ENCODE measurements around the gene ASB18.

ASB18 gene

DNA sequence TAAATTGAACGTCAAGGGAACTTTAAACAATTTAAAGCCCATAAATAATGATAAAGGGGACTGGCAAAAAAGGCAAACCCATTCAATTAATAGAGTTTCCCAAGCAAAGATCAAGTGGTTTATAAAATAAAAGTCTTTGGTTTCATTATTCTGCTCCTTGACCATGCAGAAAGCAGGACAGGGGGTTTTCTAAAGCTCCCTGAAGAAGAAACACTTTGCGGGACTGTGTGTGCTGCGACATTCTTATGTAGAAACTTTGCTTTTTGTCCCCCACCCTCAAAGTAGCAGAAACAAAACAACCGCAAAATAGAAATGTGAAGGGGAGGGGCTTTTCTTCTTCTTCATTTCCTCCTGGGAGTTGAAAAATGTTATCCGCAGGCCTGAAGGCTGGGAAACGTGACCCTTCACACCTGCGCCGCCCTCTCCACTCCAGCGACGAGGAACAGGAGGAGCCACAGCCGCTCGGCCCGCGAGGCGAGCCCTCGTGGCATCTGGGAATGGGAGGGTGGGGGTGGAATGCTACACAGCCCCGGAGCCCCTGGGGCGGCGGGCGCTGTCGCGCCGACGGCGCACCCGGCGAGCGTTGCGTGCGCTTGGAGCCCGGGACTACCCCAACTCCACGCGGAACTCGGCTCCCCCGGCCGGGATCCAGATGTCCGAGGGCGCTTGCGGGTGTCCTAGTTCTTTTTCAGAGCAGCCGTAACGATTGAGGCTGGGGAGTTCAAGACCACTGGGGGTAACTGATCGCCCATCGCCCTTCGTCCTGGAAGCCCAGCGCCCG, 91.8 kb downstream of the ASB18 start:
- no peak for DNase-seq

DNA sequence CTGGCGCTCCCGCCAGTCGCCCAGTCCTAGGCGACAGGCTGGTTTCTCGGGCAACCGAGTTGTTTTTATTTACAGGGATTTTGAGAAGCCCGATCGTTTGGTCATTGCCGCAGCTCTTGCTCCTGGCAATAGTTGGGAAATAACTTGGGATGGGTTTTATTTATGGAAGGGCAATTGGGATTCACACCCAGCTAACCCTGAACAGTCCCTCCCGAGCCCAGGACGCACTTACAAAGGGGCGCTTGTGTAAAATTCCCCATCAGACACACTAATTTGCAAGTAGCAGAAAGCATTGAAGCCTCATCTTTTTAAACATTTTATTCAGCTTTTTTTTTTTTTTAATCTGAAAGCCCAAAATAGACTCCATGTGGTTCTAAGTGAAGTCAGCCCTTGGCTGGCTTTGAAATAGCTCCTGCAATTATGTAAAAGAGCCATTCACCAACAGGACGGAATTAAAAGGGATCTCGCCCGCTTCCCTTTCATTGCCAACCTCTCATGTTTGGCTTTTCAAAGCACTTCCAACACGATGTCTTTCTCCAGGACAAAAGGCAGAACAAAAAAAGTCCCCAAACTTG, 92.4 kb downstream of the ASB18 start:
- no peak for DNase-seq

DNA sequence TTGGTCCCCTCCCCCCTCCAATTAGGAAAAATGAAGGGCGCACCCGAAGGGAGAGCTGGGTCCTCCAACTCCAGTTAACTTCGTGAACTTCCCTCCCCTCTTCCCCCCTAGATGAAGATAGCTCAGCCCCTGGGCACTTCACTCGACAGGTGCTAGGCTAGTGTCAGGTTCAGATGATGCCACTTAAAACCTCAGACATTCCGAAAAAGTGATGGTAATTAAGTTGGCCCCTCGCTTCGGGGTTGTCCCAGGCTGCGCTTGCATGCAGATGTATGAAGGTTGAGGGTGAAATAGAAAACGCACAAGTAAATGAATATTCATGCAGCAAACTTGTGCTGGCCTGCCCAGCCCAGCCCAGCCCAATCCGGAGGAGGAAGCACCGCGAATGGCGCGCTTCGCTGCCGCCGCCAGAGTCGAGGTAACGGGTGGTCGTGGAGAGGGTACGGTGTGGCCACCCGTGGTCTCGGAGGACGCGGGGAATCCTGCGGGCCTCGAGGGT, 93.0 kb downstream of the ASB18 start:
- no peak for DNase-seq

DNA sequence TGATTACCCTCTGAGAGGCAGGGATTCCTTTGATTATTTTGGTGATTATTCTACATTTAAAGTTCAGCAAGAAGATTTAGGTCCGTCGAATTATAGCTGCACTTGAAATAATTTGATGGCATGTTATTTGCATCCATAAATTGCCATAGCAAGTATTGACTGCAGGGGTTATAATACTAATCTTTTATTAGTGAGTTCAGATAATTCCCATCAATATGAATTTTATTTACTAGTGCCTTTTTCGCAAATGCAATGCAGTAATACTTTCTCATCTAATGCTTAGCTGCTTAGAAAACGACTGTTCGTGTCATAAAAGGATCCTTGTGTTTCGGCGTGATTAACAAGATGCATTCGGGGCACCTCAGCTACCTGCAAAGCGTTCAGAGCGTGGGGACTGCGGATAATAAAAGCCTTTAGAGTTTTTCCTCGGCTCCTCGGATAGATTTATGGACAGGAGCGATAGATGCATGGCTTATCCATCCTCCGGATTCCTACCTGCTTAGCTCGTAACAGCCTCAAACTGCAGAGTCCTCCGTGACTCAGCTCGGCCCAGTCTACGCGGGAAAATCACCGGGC, 93.5 kb downstream of the ASB18 start:
- no peak for DNase-seq

DNA sequence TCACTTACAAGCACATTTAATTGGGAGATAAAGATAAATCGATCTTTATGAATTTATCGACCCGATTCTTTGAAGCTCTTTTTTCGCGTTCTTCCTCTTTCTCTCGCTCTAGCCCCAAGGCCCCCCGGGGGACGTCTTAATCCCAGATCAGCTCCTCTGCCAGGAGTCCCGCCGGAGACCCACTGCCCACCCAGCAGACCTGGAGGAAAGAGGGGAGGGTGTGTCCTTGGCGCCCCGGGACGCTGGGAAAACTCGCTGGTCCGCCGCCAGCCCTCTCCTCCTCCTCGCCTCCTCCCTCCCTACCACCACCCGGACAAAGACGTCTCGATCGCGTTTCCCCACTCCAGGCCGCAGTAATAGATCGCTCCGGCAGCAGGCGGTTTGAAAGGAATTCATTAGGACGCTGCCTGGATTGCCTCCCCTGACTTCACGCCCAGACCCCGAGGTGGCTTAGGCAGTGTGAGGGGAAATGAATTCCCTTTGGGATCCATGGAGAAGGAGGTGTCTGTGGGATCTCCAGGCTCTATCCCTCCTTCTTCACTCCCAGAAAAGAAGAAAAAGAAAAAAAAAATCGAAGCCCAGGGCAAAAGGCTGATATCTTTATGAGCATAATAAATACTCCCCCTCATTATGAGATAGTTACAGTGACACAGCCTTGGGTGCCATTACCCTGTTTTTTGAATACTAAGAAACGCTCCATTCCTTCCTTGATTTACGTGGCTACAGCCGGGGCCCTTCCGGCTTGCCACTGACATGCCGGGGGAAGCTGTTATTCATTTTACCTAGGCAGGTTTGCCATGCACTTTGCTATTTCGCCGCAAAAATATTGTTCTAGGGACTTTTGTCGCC, 94.2 kb downstream of the ASB18 start:
- no peak for DNase-seq

DNA sequence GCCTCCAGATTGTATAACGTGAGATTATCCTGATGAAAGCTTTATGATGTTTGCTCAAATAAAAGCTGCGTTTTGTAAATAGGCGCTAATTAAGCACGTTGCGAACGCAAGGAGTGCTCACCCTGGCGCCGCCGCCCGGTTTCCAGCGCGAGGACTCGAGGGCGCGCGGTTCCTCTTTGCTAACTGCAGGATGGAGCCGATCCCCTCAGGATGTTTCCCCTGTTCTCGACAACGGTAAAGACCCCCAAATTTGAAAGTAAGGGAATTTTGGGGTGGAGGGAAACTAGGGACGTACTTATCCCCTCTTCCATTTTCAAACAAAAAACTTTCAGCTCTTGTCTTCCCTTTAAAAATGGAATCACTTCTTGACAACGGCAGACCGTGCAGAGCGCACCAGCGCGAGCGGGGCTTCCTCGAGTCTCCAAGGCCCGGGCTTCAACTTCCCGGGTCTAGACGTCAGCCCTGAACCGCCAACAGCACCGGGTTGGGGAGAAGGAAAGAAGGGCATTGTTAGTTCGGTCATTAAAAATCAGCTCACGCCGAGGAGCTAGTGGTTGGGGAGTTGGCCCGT, 95.0 kb downstream of the ASB18 start:
- DNase-seq = no peak

DNA sequence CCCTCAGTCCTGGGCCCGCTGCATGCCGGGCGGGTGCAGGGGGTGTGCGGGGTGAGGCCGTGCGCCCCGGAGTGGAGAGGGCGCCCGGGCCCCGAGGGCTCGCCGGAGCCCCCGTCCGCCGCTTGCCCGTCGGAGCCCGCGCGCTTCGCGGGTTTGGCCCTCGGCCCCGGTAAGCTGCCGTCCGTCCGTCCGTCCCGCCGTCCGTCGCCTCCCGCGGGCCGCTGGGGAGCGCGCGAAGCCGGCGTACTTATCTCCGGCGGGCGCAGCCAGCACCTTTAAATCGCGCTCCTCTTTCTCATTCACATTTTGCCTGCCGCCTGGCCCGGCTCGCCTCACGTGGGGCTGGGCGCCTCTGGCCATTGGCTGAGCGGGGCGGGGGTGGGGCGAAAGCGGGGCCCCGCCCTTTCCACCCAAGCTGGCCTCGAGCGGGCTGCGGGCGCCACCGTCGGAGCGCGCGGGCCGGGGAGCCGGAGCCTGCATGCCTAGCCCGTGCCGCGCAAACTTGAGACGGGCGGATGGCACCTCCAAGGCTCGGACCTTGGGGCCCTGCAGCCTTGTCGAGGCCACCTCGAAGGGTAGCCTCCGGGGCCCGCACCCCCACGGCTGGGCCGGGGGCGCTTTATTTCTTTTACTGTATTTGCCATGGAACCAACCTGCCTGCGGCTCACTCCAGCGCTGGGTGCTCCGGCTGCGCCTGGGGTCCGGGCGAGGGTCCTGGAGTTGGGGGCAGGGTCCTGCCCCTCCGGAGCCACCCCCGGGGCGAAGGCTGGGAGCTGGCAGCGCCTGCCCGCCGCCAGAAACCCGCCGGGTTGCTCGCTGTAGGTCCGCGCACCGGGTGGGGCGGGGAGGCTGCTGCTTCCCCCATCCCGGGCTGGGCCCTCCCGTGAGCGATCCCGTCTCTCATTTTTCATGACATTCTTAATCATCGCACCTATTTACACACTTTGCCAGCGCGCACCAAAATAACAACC, 95.8 kb downstream of the ASB18 start, which contains the start of gene GBX2:
TSS of gene GBX2 (minus strand) at position 277 of the 971 bp plus-strand sequence. CDS start 415 bp downstream, outside the sequence.
- peak; percentile 80 for DNase-seq

DNA sequence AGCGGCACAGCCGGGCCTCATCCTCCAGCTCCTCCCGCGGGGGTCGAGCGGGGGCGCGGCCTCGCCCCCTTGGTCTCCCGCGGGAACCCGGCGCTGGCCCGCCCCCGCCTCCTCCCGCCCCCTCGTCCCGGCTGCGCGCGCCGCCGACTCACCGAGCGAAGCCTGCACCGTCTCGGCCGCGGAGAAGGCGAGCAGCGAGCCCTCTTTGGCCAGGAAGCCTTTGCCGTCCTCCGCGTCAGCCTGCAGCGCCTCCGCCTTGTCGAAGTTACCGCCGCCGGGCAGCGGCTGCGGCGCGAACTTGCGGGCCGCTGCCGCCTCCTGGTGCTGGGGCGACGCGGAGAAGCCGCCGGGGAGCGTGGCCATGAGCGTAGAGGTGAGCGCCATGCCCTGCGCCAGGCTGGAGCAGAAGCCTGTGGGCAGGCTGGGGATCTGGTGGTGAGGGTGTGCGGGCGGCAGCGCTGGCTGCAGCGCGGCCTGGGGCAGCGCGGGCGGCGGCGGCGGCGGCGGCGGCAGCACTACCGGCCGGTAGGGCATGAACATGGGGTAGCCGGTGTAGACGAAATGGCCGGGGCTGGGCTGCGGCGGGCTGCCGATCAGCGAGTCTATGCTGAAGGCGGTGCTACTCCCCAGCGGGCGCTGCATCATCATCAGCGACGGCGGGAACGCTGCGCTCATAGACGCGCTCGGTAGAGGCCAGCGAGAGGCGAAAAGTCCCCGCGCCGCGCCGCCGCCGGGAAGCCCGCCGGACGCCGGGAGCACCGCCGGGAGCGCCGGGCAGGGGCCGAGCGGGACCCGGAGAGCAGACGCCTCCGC, 96.7 kb downstream of the ASB18 start:
- no peak for DNase-seq

DNA sequence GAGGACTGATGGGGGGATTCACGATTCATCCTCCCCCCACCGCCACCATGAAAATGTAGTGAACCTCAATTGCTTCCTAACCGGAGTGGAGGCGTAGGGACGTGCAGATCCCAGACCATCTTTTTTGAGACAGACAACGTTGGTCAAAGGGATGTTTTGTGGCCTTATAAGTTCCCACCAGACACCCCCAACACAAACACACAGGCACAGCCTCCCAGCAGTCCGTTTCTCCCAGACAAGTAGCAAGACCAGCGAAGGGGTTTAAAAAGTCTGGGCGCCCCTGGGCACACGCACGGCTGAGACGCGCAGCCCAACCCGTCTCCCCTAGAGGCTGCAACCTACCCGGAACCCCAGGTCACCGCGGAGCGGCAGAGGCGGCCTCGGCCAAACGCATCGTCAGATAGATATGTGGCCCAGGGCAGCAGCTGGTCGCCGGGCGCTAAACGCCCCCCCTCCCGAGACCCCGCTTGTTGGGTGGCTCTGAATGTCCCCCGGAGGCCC, 97.4 kb downstream of the ASB18 start:
- no peak for DNase-seq

DNA sequence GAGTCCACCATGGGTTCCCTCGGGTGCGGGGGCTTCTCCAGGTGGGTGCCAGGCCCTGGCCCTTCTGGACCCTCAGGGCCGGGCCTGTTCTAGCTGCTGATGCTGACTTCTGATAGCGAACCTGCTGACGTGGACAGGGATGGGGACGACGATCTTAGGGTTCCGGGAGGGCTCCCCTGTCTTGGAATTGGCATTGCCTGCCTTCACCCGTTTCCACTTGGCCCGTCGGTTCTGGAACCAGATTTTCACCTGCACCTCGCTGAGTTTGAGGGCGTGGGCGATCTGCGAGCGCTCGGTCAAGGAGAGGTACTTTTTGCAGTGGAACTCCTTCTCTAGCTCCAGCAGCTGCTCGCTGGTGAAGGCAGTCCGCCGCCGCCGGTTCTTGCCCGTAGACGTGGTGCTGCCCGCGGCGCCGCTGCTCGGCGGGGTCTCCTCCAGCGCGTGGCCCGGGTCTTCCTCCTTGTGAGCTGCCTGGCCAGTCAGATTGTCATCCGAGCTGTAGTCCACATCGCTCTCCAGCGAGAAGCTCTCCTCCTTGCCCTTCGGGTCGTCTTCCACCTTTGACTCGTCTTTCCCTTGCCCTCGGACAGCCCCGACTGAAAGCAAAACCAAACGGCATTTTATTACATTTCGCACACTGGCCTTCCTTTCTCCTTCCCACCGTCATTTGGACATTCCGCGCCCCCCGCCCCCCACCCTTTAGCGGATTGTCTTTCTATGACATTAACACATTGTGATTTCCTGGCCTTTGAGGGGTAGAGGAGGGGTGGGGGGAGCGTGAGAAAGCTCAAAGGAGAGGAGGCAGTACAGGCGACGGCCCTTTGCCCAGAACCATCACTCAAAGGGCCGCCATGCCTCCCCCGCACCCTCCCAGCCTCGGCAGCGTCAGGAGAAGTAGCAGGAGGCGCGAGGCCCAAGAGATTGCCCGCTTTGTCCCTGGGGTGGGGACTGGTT, 98.1 kb downstream of the ASB18 start:
- no peak for DNase-seq

DNA sequence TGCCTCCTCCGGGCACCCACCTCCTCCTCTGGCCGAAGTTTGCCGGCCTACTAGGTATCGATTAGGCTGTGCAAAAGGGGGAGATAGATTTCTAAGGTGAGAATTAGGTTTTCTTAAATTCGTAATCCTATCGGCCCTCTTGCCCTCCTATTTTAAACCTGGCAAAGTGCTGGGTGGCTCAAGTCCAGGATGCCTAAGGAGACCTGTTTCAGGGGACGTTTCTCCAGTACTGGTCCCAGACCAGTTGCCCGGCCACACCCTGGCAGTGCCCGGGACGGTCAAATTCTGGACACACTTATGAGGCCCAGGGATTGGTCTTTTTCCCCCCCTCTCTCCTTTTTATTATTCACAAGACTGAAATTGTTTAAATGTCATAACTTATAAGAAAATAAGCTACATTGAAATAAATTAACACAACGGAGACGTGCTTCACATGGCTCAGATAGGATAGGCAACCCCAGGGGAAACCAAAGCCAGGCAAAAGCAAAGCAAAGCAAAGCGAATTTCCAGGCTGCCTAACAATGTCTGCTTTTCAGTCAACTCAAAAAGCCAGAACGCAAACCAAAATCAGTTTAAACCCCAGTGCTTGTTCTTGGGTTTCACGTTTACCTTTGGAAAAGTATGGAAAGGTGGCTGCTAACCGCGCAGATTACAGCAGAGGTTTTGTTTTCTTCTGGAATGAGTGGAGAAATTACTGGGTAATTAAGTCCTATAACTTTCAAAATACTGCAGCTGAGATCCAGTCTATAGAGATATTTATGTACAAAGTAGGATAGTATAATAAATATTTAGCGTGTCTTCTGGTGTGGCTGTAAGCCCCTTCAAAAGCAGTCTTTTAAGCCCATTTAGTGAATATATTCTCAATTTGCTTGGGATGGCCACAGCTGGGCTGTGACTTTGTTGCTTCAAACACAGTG, 99.0 kb downstream of the ASB18 start:
- no peak for DNase-seq

DNA sequence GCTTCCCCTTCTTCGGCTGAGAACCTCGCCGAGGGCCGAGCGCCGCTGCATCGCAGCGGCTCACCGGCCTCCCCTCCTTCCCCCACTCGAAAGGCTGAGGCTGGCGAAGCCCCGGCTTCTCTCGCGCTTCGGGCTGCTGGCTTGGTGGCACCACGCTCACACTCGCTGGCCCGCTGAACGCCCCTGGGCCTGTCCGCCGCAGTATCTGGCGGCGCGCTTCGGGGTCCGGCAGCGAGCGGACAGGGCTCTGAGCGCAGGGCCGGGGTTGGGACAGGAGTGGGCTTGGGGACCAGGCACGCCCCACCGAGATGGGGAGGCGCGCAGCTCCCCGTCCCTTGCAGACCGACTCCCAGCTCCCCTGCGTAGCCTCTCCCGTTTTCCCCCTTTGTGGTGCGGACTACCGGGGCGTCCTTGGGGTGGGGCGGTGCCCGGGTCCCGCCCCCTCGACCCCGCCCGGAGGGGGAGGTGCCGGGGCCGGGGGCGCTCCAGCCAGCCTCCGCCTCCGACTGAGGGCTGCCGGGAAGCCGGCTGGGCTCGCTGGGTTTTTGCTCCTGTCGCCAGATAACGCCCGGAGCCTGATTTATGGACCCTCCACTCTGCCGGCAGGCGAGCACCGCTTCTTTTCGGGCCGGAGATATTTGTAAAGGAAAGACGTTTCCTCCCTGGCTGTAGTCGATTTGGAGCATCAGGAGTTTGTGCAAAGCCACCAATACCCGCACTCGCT, 99.8 kb downstream of the ASB18 start:
- no peak for DNase-seq

DNA sequence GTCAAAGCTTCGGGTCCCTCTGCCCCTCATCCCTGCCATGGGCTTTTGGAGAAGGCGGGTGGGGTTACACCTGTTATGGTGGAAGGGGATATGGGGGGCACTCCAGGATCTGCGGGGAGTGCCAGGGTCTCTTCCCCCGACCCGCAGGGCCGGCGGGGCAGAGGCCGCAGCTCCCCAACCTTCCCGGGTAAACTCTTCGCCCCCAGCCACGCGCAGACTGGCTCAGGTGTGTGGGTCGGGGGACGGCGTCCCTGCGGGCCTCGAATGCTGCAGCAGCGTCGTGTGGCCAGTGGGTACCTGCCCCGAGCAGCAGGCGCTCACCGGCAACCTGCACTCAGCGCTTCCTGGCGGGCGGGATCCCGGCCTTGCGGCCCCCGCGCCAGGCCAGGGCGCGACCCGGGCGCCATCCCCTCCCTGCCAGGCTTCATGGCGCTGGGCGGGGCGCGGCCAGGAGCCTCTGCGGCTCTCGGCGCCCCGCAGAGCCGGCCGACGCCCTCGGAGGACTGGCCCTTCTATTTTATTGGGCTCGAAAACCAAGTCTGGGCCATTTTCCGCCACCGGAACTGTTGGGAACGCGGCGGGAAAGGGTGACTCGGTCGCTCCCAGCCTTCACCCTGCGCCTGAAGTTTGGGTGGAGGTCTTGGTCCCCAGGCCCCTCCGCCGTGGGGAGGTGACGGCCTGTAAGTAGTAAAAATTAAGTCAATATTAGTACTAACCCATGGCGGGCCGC, 100.6 kb downstream of the ASB18 start:
- no peak for DNase-seq

DNA sequence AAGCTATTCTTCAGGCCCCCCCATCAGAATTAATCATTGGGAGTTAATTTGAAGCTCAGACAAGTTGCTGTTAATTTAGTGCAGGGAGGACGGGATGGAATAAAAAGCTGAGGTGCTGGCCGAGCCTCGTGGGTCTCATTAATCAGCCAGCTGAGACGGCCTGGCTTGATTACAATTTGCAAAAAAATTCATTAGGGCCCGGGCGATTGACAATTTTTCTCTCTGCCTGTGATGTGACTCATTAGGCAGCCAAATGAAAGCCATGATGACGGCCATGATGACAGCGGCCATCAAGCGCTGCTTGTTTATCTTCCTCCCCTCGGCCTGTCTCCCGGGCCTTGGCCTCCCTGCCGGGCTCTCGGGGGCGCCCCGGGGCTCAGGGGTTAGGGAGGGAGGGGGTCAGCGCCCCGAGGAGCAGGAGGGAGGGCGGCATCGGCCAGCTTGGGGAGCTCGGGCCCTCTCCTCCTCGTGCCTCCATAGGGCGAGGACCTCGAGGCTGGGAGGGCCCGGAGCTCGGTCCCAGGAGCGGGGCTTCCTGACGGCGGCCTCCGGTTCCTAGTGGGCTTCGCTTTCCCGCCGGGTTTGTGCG, 101.2 kb downstream of the ASB18 start:
- DNase-seq = no peak

DNA sequence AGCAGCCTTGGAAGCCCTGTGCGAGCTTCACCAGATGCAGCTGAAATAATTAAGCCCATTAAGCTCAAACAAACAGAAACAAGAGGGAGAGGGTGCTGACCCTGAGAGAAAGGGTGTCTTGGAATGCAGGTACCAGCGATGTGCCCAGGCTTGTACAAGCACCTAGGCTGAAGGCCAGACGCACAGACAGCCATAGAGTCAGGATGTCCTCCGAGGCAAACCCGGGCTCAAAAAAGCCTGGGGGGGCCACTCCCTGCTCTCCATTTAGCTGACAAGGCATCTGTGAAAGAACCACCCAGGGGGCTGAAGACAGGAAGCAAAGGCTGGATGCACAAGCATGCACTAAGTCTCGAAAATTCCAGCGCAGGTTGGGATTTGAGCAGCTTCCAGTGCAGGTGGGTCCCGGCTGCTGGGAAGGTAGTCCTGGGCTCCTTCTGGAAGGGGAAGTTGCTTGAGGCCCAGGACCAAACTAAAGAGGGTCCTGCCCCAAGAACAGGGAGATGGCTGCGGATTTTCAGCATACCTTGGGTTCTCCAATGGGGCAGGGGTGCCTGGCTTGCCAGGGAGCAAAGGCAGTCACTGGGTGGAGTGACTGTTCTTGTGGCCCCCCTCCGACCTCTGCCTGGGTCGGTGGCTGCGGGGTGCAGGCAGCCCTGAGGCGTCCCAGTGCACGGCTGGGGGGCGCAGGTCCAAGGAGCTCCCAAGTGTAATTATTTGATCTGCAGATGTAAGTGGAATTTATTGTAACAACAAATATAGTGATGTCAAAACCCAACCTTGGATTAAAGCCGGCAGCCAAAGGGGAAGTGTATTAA, 102.0 kb downstream of the ASB18 start:
- DNase-seq = no peak

Data from left hindlimb (tissue), 1 donor.